ENCODE data around the gene CHRNA3.

CHRNA3 gene

GRCh38 chr15:78620527-78621421 lies at the start of gene CHRNA3:
TSS of gene CHRNA3 (minus strand) at chr15:78620996. CDS start at chr15:78620794, 202 bp downstream.
- no peak for DNase-seq

- DNase-seq = no peak
Measured at GRCh38 chr15:78668987-78669386, 48.2 kb upstream of the CHRNA3 start.

- DNase-seq = no peak
Measured at GRCh38 chr15:78667578-78668236, 46.9 kb upstream of the CHRNA3 start.

GRCh38 chr15:78666010-78666409 lies 45.2 kb upstream of the CHRNA3 start:
- DNase-seq = no peak

GRCh38 chr15:78663703-78664102 lies 42.9 kb upstream of the CHRNA3 start:
- no peak for DNase-seq

- no peak for DNase-seq
Measured at GRCh38 chr15:78662028-78662427, 41.2 kb upstream of the CHRNA3 start.

- no peak for DNase-seq
Measured at GRCh38 chr15:78661001-78661400, 40.2 kb upstream of the CHRNA3 start.

- DNase-seq = no peak
Measured at GRCh38 chr15:78660584-78660983, 39.8 kb upstream of the CHRNA3 start.

- no peak for DNase-seq
Measured at GRCh38 chr15:78658823-78659222, 38.0 kb upstream of the CHRNA3 start.

- DNase-seq = no peak
Measured at GRCh38 chr15:78654272-78654671, 33.5 kb upstream of the CHRNA3 start.

- no peak for DNase-seq
Measured at GRCh38 chr15:78651930-78652615, 31.3 kb upstream of the CHRNA3 start.

- no peak for DNase-seq
Measured at GRCh38 chr15:78651007-78651406, 30.2 kb upstream of the CHRNA3 start.

- DNase-seq = no peak
Measured at GRCh38 chr15:78650022-78650421, 29.2 kb upstream of the CHRNA3 start.

- DNase-seq = no peak
Measured at GRCh38 chr15:78645009-78645408, 24.2 kb upstream of the CHRNA3 start.

GRCh38 chr15:78642331-78642730 lies 21.5 kb upstream of the CHRNA3 start:
- DNase-seq = no peak

- DNase-seq = no peak
Measured at GRCh38 chr15:78641749-78642275, 21.0 kb upstream of the CHRNA3 start.

- DNase-seq = no peak
Measured at GRCh38 chr15:78641102-78641748, 20.4 kb upstream of the CHRNA3 start, which contains the start of gene CHRNB4. TSS of gene CHRNB4 (minus strand) at chr15:78641210. CDS start at chr15:78641133, 77 bp downstream.

- no peak for DNase-seq
Measured at GRCh38 chr15:78640527-78641101, 19.8 kb upstream of the CHRNA3 start.

GRCh38 chr15:78638658-78639314 lies 18.0 kb upstream of the CHRNA3 start:
- peak; percentile 40 for DNase-seq

GRCh38 chr15:78637776-78638435 lies 17.1 kb upstream of the CHRNA3 start:
- no peak for DNase-seq

- no peak for DNase-seq
Measured at GRCh38 chr15:78636378-78636859, 15.6 kb upstream of the CHRNA3 start.
